SK-N-SH (cell line): ENCODE results near the gene ASAP3. TPM values are rescaled to one million over a fixed set of nuclear protein-coding genes. Genes with fewer than 3 reads are reported as not detected.
A peak's percentile ranks its signal among the peaks of the same experiment; 100 is the strongest.

Experiments used
- CTCF ChIA-PET: fragments of 300-600, 350-600 bp; formaldehyde crosslinking; extraction: SDS; loops from one replicate; lab custom pipeline; 2021; lab: Yijun Ruan, JAX
- POLR2A ChIA-PET: fragments of 350-600 bp; sonication (Branson Sonifier 250); formaldehyde crosslinking; extraction: SDS; loops from one replicate; lab custom pipeline; 2020; ENCODE audit warnings: antibody characterized with exemption, inconsistent platforms; lab: Yijun Ruan, JAX
- DNase-seq: peaks from one replicate; pipeline ENCODE4 v3.0.0; 2012
- H2AFZ ChIP-seq: fragments of 200-600 bp; sonication (generic); 2 replicates; pipeline ENCODE4 v1.8.1; 2016; ENCODE audit warnings: antibody characterized with exemption, mild to moderate bottlenecking, low read depth
- H3F3A ChIP-seq: fragments of 200-600 bp; sonication (generic); replicated peaks from 2 replicates; pipeline ENCODE3; 2016; ENCODE audit warnings: antibody characterized with exemption, mild to moderate bottlenecking; ENCODE audit not compliant: insufficient read depth
- H3K27ac ChIP-seq, 2 experiments: fragments of 200-500 bp in 1 of 2; fragments of 200-600 bp in 1 of 2; sonication (Bioruptor generic) in 1 of 2; sonication (generic), shearing (Covaris generic) in 1 of 2; 2 replicates each; pipeline versions ENCODE4 v1.5.1 to v1.6.1; 2014 to 2016; ENCODE audit warnings: low read depth in 2 of 2, inconsistent platforms in 1 of 2, low read length in 1 of 2, mild to moderate bottlenecking in 1 of 2, mixed read lengths in 1 of 2
- H3K27me3 ChIP-seq: fragments of 200-600 bp; sonication (generic), shearing (Covaris generic); 2 replicates; pipeline ENCODE4 v1.6.1; 2016; ENCODE audit warnings: mixed run types; ENCODE audit not compliant: insufficient read depth
- H3K36me3 ChIP-seq, 2 experiments: fragments of 200-500 bp in 1 of 2; fragments of 200-600 bp in 1 of 2; sonication (Bioruptor generic) in 1 of 2; sonication (generic) in 1 of 2; replicated peaks in 1 of 2; 2 replicates each; pipeline versions ENCODE3 to v1.5.1; 2014 to 2016; ENCODE audit warnings: low read length in 1 of 2, mild to moderate bottlenecking in 1 of 2; ENCODE audit not compliant: insufficient read depth in 2 of 2, control insufficient read depth in 1 of 2
- H3K4me1 ChIP-seq, 2 experiments: fragments of 200-500 bp in 1 of 2; fragments of 200-600 bp in 1 of 2; sonication (Bioruptor generic) in 1 of 2; sonication (generic), shearing (Covaris generic) in 1 of 2; 2 replicates each; pipeline versions ENCODE4 v1.5.1 to v1.6.1; 2014 to 2016; ENCODE audit warnings: low read depth in 1 of 2, low read length in 1 of 2, mixed run types in 1 of 2; ENCODE audit not compliant: insufficient read depth in 2 of 2, control insufficient read depth in 1 of 2
- H3K4me2 ChIP-seq: fragments of 200-600 bp; sonication (generic), shearing (Covaris generic); 2 replicates; pipeline ENCODE4 v1.6.1; 2017; ENCODE audit warnings: mixed run types
- H3K4me3 ChIP-seq, 2 experiments: fragments of 200-500 bp in 1 of 2; fragments of 200-600 bp in 1 of 2; sonication (Bioruptor generic) in 1 of 2; sonication (generic), shearing (Covaris generic) in 1 of 2; 2 replicates each; pipeline versions ENCODE4 v1.5.1 to v1.8.1; 2014 to 2016; ENCODE audit warnings: low read depth in 2 of 2, inconsistent platforms in 1 of 2, low read length in 1 of 2, mild to moderate bottlenecking in 1 of 2, mixed read lengths in 1 of 2, moderate library complexity in 1 of 2
- H3K79me2 ChIP-seq: fragments of 200-600 bp; sonication (generic); 2 replicates; pipeline ENCODE4 v1.8.1; 2017; ENCODE audit warnings: mild to moderate bottlenecking; ENCODE audit not compliant: insufficient read depth
- H3K9ac ChIP-seq: fragments of 200-600 bp; sonication (generic); 2 replicates; pipeline ENCODE4 v1.6.1; 2017; ENCODE audit warnings: mixed run types
- H3K9me2 ChIP-seq: fragments of 200-600 bp; sonication (generic); 2 replicates; pipeline ENCODE4 v1.6.1; 2017; ENCODE audit warnings: mixed run types
- H3K9me3 ChIP-seq: fragments of 200-600 bp; sonication (generic); 2 replicates; pipeline ENCODE4 v1.6.1; 2017; ENCODE audit warnings: mixed run types, mild to moderate bottlenecking, moderate library complexity
- H4K20me1 ChIP-seq: fragments of 200-600 bp; sonication (generic); 2 replicates; pipeline ENCODE4 v1.6.1; 2017; ENCODE audit warnings: mild to moderate bottlenecking, mixed run types; ENCODE audit not compliant: insufficient read depth
- CHD2 ChIP-seq: fragments of 150-350 bp; IDR thresholded peaks from 2 replicates; pipeline ENCODE4 v1.6.1; 2018; ENCODE audit warnings: low read length; ENCODE audit not compliant: partially characterized antibody
- ELF1 ChIP-seq: IDR thresholded peaks from 2 replicates; pipeline ENCODE4 v1.4.0; 2012
- EZH2phosphoT487 ChIP-seq: fragments of 200-600 bp; sonication (generic); IDR thresholded peaks from 2 replicates; pipeline ENCODE4 v1.6.1; 2017; ENCODE audit warnings: low read depth, mixed run types, mild to moderate bottlenecking, antibody characterized with exemption, moderate library complexity, borderline replicate concordance
- FOSL2 ChIP-seq: IDR thresholded peaks from 2 replicates; pipeline ENCODE4 v1.4.0; 2012; ENCODE audit warnings: low read depth, mild to moderate bottlenecking, moderate library complexity, borderline replicate concordance
- FOXJ3 ChIP-seq: sonication (generic); formaldehyde crosslinking; IDR thresholded peaks from 2 replicates; pipeline ENCODE4 v1.5.1; 2020; ENCODE audit warnings: mild to moderate bottlenecking, missing genetic modification reagents
- FOXM1 ChIP-seq: IDR thresholded peaks from 2 replicates; pipeline ENCODE4 v1.4.0; 2012; ENCODE audit warnings: low read depth, mild to moderate bottlenecking
- MEF2A ChIP-seq: IDR thresholded peaks from 2 replicates; pipeline ENCODE4 v1.4.0; 2012; ENCODE audit warnings: low read depth, borderline replicate concordance
- NFIC ChIP-seq: IDR thresholded peaks from 2 replicates; pipeline ENCODE4 v1.4.0; 2012; ENCODE audit warnings: borderline replicate concordance
- POLR2AphosphoS5 ChIP-seq: IDR thresholded peaks from 2 replicates; pipeline ENCODE4 v1.6.1; 2012; ENCODE audit warnings: low read depth, low read length
- RAD21 ChIP-seq: IDR thresholded peaks from 2 replicates; pipeline ENCODE4 v1.6.1; 2012; ENCODE audit warnings: mild to moderate bottlenecking, low read length
- REST ChIP-seq: IDR thresholded peaks from 2 replicates; pipeline ENCODE4 v1.6.1; 2012; ENCODE audit warnings: mild to moderate bottlenecking, low read depth, low read length, moderate library complexity
- RXRA ChIP-seq: IDR thresholded peaks from 2 replicates; pipeline ENCODE4 v1.4.0; 2012; ENCODE audit warnings: low read depth, mild to moderate bottlenecking, borderline replicate concordance
- SIN3A ChIP-seq: IDR thresholded peaks from 2 replicates; pipeline ENCODE4 v1.6.1; 2012; ENCODE audit warnings: low read depth, mild to moderate bottlenecking, low read length, moderate library complexity, borderline replicate concordance
- SMC3 ChIP-seq: IDR thresholded peaks from 2 replicates; pipeline ENCODE4 v1.6.1; 2012; ENCODE audit warnings: low read depth, low read length, improper control_type of control experiment
- USF1 ChIP-seq: IDR thresholded peaks from 2 replicates; pipeline ENCODE4 v1.4.0; 2012; ENCODE audit warnings: low read depth, borderline replicate concordance
- YY1 ChIP-seq: IDR thresholded peaks from 2 replicates; pipeline ENCODE4 v1.4.0; 2012; ENCODE audit warnings: low read depth, mild to moderate bottlenecking
- WGBS: methylation state at CpG from one replicate; pipeline ENCODE4 v1.1.6; 2017; ENCODE audit warnings: low lambda C conversion rate; 5-methylcytosine and 5-hydroxymethylcytosine counted together
- polyA plus RNA-seq, 3 experiments: library from polyadenylated mRNA; depleted of rRNA; stranded (reverse); fragments of >200 nt; gene quantifications; 2 replicates each; pipeline ENCODE4 v1.2.3, GENCODE V29; 2012
- TF ChIP-seq, protein P1 (sequence below): fragments of 150-350 bp; IDR thresholded peaks from 2 replicates; pipeline ENCODE4 v1.6.1; 2017; ENCODE audit warnings: antibody characterized with exemption, low read length, low read depth, borderline replicate concordance
- TF ChIP-seq, protein P2 (sequence below): IDR thresholded peaks from 2 replicates; pipeline ENCODE4; 2012
- TF ChIP-seq, protein P3 (sequence below): IDR thresholded peaks from 2 replicates; pipeline ENCODE4 v1.4.0; 2012; ENCODE audit warnings: low read depth

Gene ASAP3
- polyA plus RNA-seq, 1 of the 3 experiments (the other 2 are of a cell fraction), result 19.6 TPM

GRCh38 chr1:23403735-23404486 lies 80.1 kb downstream of the ASAP3 start (continued):
- TF ChIP-seq MEF2A, result no peak
- peak; percentile 36; the same call in 1 of the 2 replicates for TF ChIP-seq RXRA
- peak; percentile 53; the same call in 1 of the 2 replicates for TF ChIP-seq POLR2AphosphoS5
- TF ChIP-seq USF1, result no peak
- TF ChIP-seq FOSL2, result peak; percentile 61; the same call in 1 of the 2 replicates
- TF ChIP-seq FOXM1, result no peak
- TF ChIP-seq ELF1, result no peak
- peak; percentile 27; the same call in 1 of the 2 replicates for TF ChIP-seq REST
- TF ChIP-seq, all 33 proteins: peak for 20

- H3K9me3 ChIP-seq, result no peaks in the 10 kb centered on the region
- no peaks in the 10 kb centered on the region for H3K9me2 ChIP-seq
- WGBS, result 80% methylated on average over 4 of the region's 4 CpGs
- ChIA-PET CTCF (interaction anchor here (0.6 to 4.4 kb wide), 48 partner anchors 9 to 288 kb away, joined by 3 to 61 read pairs (median 6); partner anchors contain the start of genes ASAP3, HNRNPR, HTR1D and RPL11), POLR2A (interaction anchor here (0.6 to 1.8 kb wide), 7 partner anchors 14 to 127 kb away, joined by 3 to 12 read pairs (median 3); partner anchors contain the start of genes ASAP3, E2F2, HNRNPR and ZNF436)
- no peaks in the 10 kb centered on the region for H3K36me3 ChIP-seq
- peaks cover 18% of the 10 kb centered on the region for H3F3A ChIP-seq
- no peaks in the 10 kb centered on the region for H4K20me1 ChIP-seq
- peaks cover 15 to 20% of the 10 kb centered on the region in 2 experiments for H3K4me1 ChIP-seq
- H2AFZ ChIP-seq, result peak overlapping the region; percentile 49; the same call in 1 of the 2 replicates
- H3K79me2 ChIP-seq, result no peaks in the 10 kb centered on the region
- no peaks in the 10 kb centered on the region for H3K27me3 ChIP-seq
- peak overlapping the region; percentile 65 to 86 for H3K27ac ChIP-seq
- H3K4me3 ChIP-seq, result no peak overlapping the region
- TF ChIP-seq, protein P1, sequence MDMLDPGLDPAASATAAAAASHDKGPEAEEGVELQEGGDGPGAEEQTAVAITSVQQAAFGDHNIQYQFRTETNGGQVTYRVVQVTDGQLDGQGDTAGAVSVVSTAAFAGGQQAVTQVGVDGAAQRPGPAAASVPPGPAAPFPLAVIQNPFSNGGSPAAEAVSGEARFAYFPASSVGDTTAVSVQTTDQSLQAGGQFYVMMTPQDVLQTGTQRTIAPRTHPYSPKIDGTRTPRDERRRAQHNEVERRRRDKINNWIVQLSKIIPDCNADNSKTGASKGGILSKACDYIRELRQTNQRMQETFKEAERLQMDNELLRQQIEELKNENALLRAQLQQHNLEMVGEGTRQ, result no peak
- TF ChIP-seq RAD21 (no peak), MEF2A (no peak), SIN3A (no peak), FOXJ3 (CRISPR knock-in tag) (no peak), SMC3 (no peak), EZH2phosphoT487 (no peak), CHD2 (no peak), NFIC (no peak), YY1 (no peak), FOXM1 (no peak)
- TF ChIP-seq, protein P2, sequence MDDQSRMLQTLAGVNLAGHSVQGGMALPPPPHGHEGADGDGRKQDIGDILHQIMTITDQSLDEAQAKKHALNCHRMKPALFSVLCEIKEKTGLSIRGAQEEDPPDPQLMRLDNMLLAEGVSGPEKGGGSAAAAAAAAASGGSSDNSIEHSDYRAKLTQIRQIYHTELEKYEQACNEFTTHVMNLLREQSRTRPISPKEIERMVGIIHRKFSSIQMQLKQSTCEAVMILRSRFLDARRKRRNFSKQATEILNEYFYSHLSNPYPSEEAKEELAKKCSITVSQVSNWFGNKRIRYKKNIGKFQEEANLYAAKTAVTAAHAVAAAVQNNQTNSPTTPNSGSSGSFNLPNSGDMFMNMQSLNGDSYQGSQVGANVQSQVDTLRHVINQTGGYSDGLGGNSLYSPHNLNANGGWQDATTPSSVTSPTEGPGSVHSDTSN, result no peak
- TF ChIP-seq, protein P3, sequence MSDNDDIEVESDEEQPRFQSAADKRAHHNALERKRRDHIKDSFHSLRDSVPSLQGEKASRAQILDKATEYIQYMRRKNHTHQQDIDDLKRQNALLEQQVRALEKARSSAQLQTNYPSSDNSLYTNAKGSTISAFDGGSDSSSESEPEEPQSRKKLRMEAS, result no peak
- no peak overlapping the region; the same call in 1 of the 2 replicates for H3K9ac ChIP-seq
- peak overlapping the region; percentile 70 for H3K4me2 ChIP-seq
- DNase-seq, result no peak
These were observed 80.6 kb downstream of the ASAP3 start for GRCh38 chr1:23403355-23403734.
